Gastrocnemius medialis (tissue), 4 donors: ENCODE results near the gene MEX3A.

Experiments
- POLR2A ChIP-seq, 2 donors: fragments of 450-650 bp; IDR thresholded peaks; one replicate each; pipeline ENCODE4 v1.6.1; 2017; ENCODE audit warnings: antibody characterized with exemption in 2 of 2, mild to moderate bottlenecking in 2 of 2, moderate library complexity in 2 of 2
- TF ChIP-seq, protein P1 (sequence below), 5 experiments: fragments of 450-650 bp in 3 of 5; fragments of 200-600 bp in 2 of 5; sonication (generic) in 2 of 5; IDR thresholded peaks in 4 of 5; conservative IDR thresholded peaks in 1 of 5; 1 replicate in 4 of 5; 2 replicates in 1 of 5; pipeline ENCODE4 v1.5.1; 2016 to 2019; ENCODE audit warnings: antibody characterized with exemption in 5 of 5, mild to moderate bottlenecking in 3 of 5, moderate library complexity in 3 of 5

- TF ChIP-seq, protein P1, sequence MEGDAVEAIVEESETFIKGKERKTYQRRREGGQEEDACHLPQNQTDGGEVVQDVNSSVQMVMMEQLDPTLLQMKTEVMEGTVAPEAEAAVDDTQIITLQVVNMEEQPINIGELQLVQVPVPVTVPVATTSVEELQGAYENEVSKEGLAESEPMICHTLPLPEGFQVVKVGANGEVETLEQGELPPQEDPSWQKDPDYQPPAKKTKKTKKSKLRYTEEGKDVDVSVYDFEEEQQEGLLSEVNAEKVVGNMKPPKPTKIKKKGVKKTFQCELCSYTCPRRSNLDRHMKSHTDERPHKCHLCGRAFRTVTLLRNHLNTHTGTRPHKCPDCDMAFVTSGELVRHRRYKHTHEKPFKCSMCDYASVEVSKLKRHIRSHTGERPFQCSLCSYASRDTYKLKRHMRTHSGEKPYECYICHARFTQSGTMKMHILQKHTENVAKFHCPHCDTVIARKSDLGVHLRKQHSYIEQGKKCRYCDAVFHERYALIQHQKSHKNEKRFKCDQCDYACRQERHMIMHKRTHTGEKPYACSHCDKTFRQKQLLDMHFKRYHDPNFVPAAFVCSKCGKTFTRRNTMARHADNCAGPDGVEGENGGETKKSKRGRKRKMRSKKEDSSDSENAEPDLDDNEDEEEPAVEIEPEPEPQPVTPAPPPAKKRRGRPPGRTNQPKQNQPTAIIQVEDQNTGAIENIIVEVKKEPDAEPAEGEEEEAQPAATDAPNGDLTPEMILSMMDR (IDR thresholded peaks at IDR 0.05 in 4 of 5, conservative IDR thresholded peaks at IDR 0.05 in 1 of 5), result no peak
- peak; percentile 34 to 40 for TF ChIP-seq POLR2A (IDR thresholded peaks at IDR 0.05)
Measured at GRCh38 chr1:156119503-156120209, 37.4 kb upstream of the MEX3A start.
